Heart left ventricle (tissue), 16 donors: ENCODE measurements around the gene NETO2. TPM values are rescaled to one million over a fixed set of nuclear protein-coding genes. Genes with fewer than 3 reads are reported as not detected.
"Not testable (repeated sequence)": the region's sequence is repeated elsewhere in the genome, so short reads cannot be mapped to it uniquely, and the experiment has no call there.

Experiments
- ATAC-seq, 4 donors: fragments of 200-7000 bp; cut with Tn5 transposase; one replicate each; pipeline ENCODE4 v1.9.1; 2020 to 2022; ENCODE audit warnings: moderate library complexity in 4 of 4, mild to moderate bottlenecking in 3 of 4, moderate number of reproducible peaks in 1 of 4
- DNase-seq, 5 donors: peaks; one replicate each; pipeline ENCODE4 v3.0.0-alpha.2; 2020
- H3K27ac ChIP-seq, 12 donors: fragments of 200-600 bp; sonication (generic) in 4 of 12; one replicate each; pipeline versions ENCODE4 v1.5.0 to v1.8.0; 2016 to 2022; ENCODE audit warnings: mild to moderate bottlenecking in 2 of 12
- H3K27me3 ChIP-seq, 9 donors: fragments of 200-600 bp; sonication (generic) in 2 of 9; one replicate each; pipeline versions ENCODE4 v1.5.1 to v1.8.0; 2016 to 2022; ENCODE audit warnings: mild to moderate bottlenecking in 3 of 9
- H3K36me3 ChIP-seq, 9 donors: fragments of 200-600 bp; sonication (generic) in 2 of 9; one replicate each; pipeline versions ENCODE4 v1.5.0 to v1.8.0; 2018 to 2022; ENCODE audit warnings: mild to moderate bottlenecking in 2 of 9
- H3K4me1 ChIP-seq, 12 donors: fragments of 200-600 bp; sonication (generic) in 4 of 12; one replicate each; pipeline versions ENCODE4 v1.5.0 to v1.8.0; 2016 to 2022; ENCODE audit warnings: mild to moderate bottlenecking in 3 of 12
- H3K4me3 ChIP-seq, 12 donors: fragments of 200-600 bp; sonication (generic) in 4 of 12; one replicate each; pipeline versions ENCODE4 v1.5.0 to v1.8.0; 2017 to 2022; ENCODE audit warnings: mild to moderate bottlenecking in 9 of 12, moderate library complexity in 4 of 12
- H3K9me3 ChIP-seq, 12 donors: fragments of 200-600 bp; sonication (generic) in 4 of 12; one replicate each; pipeline versions ENCODE4 v1.5.0 to v1.8.0; 2016 to 2022; ENCODE audit warnings: mild to moderate bottlenecking in 1 of 12
- CTCF ChIP-seq, 12 donors: fragments of 200-600 bp; sonication (generic) in 4 of 12; IDR thresholded peaks; one replicate each; pipeline versions ENCODE4 v1.5.0 to v1.8.0; 2018 to 2022; ENCODE audit warnings: antibody characterized with exemption in 12 of 12, mild to moderate bottlenecking in 5 of 12
- POLR2A ChIP-seq, 2 donors: fragments of 450-650 bp; IDR thresholded peaks; one replicate each; pipeline ENCODE4 v1.6.1; 2017; ENCODE audit warnings: antibody characterized with exemption in 2 of 2, mild to moderate bottlenecking in 2 of 2, moderate library complexity in 2 of 2
- WGBS, 4 donors: extraction: QIAGEN DNeasy Blood & Tissue Kit in 2 of 4; methylation state at CpG; one replicate each; pipeline versions ENCODE4 v1.1.5 to v1.1.7; 2013 to 2018; 5-methylcytosine and 5-hydroxymethylcytosine counted together
- intact Hi-C, 10 donors: fragments of 100-400 bp; cut with DNase I; formaldehyde crosslinking; loops; one replicate each; pipeline versions ENCODE4 v1.11.1 to v1.14.2; 2022
- polyA plus RNA-seq, 2 donors: library from polyadenylated mRNA; stranded (reverse); fragments of 200-250 nt; gene quantifications; one replicate each; pipeline ENCODE4 v1.2.3, GENCODE V29; 2013
- total RNA-seq, 9 donors: library from RNA; depleted of rRNA in 2 of 9; stranded (reverse); fragments of >200 nt in 2 of 9; fragmentation: NEBNext Ultra II Directional in 3 of 9; extraction: Animal tissue kit (Norgen Biotek cat#: 25700) in 3 of 9; gene quantifications; one replicate each; pipeline versions ENCODE4 v1.1.0 to v1.2.4, GENCODE V29; 2016 to 2023
- donor health status: ischemic (EF 13 %, LVEDD 7.1; RV severe dilation, severe dysfunction).
- donor health status: healthy with polysubstance abuse.
- donor health status: DM: no; HTN: yes; CAD: no.
- donor health status: DM: no; HTN: no; CAD: no.
- donor health status: ischemic (EF 25% LVEDD 6.9; RV normal size, moderate dysfunction).
- donor health status: ischemic (EF 25% LVEDD 5.7; RV mildly dilated, moderate dysfunction).
- donor health status: healthy.
- donor health status: DM: yes; HTN: yes; CAD: no.
- donor health status: ischemic (EF 35%, LVEDD 5.7; RV mildly dilated, moderate dysfunction).
- donor health status: nonischemic (EF 11% LVEDD 7.7; RV severe dilation, severe dysfunction).
- donor health status: DM: yes; HTN: yes; CAD: no.
- donor health status: PGD.
- donor health status: ischemic (EF 29% LVEDD 5.4; RV normal size, mild dysfunction).
- donor health status: nonischemic (EF 23%, LVEDD 6.1; RV moderate dilation, normal function).

The NETO2 gene
- total and polyA plus RNA-seq, 11 donors: 1.0 to 7.8 (median 2.3) TPM

- Histone ChIP-seq H3K9me3 (peaks cover 0 to 3% (median 0%) of the 10 kb centered on the region in 12 donors), H3K4me3 (no peak overlapping the region), H3K4me1 (no peaks in the 10 kb centered on the region), H3K36me3 (no peaks in the 10 kb centered on the region), H3K27ac (no peak overlapping the region), H3K27me3 (no peaks in the 10 kb centered on the region)
- no peak for DNase-seq
- no peak for TF ChIP-seq POLR2A (IDR thresholded peaks at IDR 0.05)
- TF ChIP-seq CTCF (IDR thresholded peaks at IDR 0.05): no peak
- WGBS, 4 donors: 87 to 94% (median 91%) methylated on average over 7 of the region's 7 CpGs
- intact Hi-C loops: no loop called here
- no peak for ATAC-seq
Measured at GRCh38 chr16:47063011-47063724, 80.6 kb downstream of the NETO2 start.

- H3K4me3 ChIP-seq: no peak overlapping the region
- intact Hi-C loops: no loop called here
- WGBS, 4 donors: 86 to 90% (median 88%) methylated on average over 10 to 12 of the region's 12 CpGs
- H3K36me3 ChIP-seq: no peaks in the 10 kb centered on the region
- H3K9me3 ChIP-seq: peaks cover 0 to 3% (median 0%) of the 10 kb centered on the region in 12 donors
- no peak for ATAC-seq
- no peak for DNase-seq
- no peak for TF ChIP-seq POLR2A (IDR thresholded peaks at IDR 0.05)
- TF ChIP-seq CTCF (IDR thresholded peaks at IDR 0.05): no peak
- H3K27me3 ChIP-seq: no peaks in the 10 kb centered on the region
- no peaks in the 10 kb centered on the region for H3K4me1 ChIP-seq
- H3K27ac ChIP-seq: no peak overlapping the region
Measured at GRCh38 chr16:47061204-47061603, 82.5 kb downstream of the NETO2 start.

- H3K27ac ChIP-seq: no peak overlapping the region
- no peak overlapping the region for H3K4me3 ChIP-seq
- no peaks in the 10 kb centered on the region for H3K27me3 ChIP-seq
- TF ChIP-seq CTCF (IDR thresholded peaks at IDR 0.05) (no peak), POLR2A (IDR thresholded peaks at IDR 0.05) (no peak)
- no peaks in the 10 kb centered on the region for H3K4me1 ChIP-seq
- no peak for ATAC-seq
- peaks cover 0 to 3% (median 0%) of the 10 kb centered on the region in 12 donors for H3K9me3 ChIP-seq
- no peaks in the 10 kb centered on the region for H3K36me3 ChIP-seq
- 90 to 100% (median 97%) methylated on average over 3 of the region's 3 CpGs for WGBS, 4 donors
- no peak for DNase-seq
- intact Hi-C loops: no loop called here
Measured at GRCh38 chr16:47060596-47060995, 83.1 kb downstream of the NETO2 start.

- no peaks in the 10 kb centered on the region for H3K27me3 ChIP-seq
- no peaks in the 10 kb centered on the region for H3K4me1 ChIP-seq
- no peak overlapping the region for H3K4me3 ChIP-seq
- peaks cover 0 to 3% (median 0%) of the 10 kb centered on the region in 12 donors for H3K9me3 ChIP-seq
- WGBS, 4 donors: 90 to 94% (median 93%) methylated on average over 7 of the region's 7 CpGs
- TF ChIP-seq POLR2A (IDR thresholded peaks at IDR 0.05): no peak
- no peak for TF ChIP-seq CTCF (IDR thresholded peaks at IDR 0.05)
- DNase-seq: no peak
- H3K36me3 ChIP-seq: no peaks in the 10 kb centered on the region
- intact Hi-C loops: no loop called here
- ATAC-seq: no peak
- H3K27ac ChIP-seq: no peak overlapping the region
Measured at GRCh38 chr16:47059991-47060390, 83.8 kb downstream of the NETO2 start.

- intact Hi-C loops, H3K9me3 ChIP-seq, H3K4me1 ChIP-seq, H3K36me3 ChIP-seq, DNase-seq, ATAC-seq, H3K27me3 ChIP-seq, H3K4me3 ChIP-seq, H3K27ac ChIP-seq: not testable (repeated sequence)
- 61 to 74% (median 65%) methylated on average over 2 of the region's 2 CpGs for WGBS, 4 donors
Measured at GRCh38 chr16:47059130-47059529, 84.6 kb downstream of the NETO2 start.
